T-cell (primary cell): Measurements from ENCODE around the gene KIF4A. TPM values are rescaled to one million over a fixed set of nuclear protein-coding genes. Genes with fewer than 3 reads are reported as not detected.
"Not testable (repeated sequence)": the region's sequence is repeated elsewhere in the genome, so short reads cannot be mapped to it uniquely, and the experiment has no call there.

Experiments used
- ATAC-seq, 4 experiments: fragments of 200-7000 bp in 3 of 4; fragments of 150-1000 bp in 1 of 4; cut with Tn5 transposase; replicated peaks in 1 of 4; 1 replicate in 3 of 4; 2 replicates in 1 of 4; pipeline ENCODE4 v1.10.0; 2021; ENCODE audit warnings: moderate library complexity in 3 of 4, mild to moderate bottlenecking in 2 of 4, moderate number of reproducible peaks in 1 of 4
- CTCF ChIA-PET, 2 donors: fragments of 300-600 bp; sonication (Branson Sonifier 250); formaldehyde crosslinking; loops; one replicate each; lab custom pipeline; 2022; ENCODE audit warnings: antibody characterized with exemption in 2 of 2; lab: Charles Lee
- POLR2A ChIA-PET, 2 donors: fragments of 300-600 bp; sonication (Branson Sonifier 250); formaldehyde crosslinking; loops; one replicate each; lab custom pipeline; 2022; ENCODE audit warnings: antibody characterized with exemption in 2 of 2; lab: Charles Lee
- DNase-seq, 35 experiments: peaks; one replicate each; pipeline versions ENCODE4 v3.0.0 to v3.0.0-alpha.2; 2013 to 2023
- H3K27ac ChIP-seq: one replicate; pipeline ENCODE4 v1.5.1; 2013; ENCODE audit warnings: low read length
- H3K27me3 ChIP-seq, 2 experiments: replicated peaks in 1 of 2; 1 replicate in 1 of 2; 2 replicates in 1 of 2; pipeline versions ENCODE4 v1.6.1 to v1.7.0; 2013; ENCODE audit warnings: low read length in 1 of 2, mixed read lengths in 1 of 2; ENCODE audit not compliant: control insufficient read depth in 2 of 2, insufficient read depth in 2 of 2; ENCODE audit errors: extremely low read depth in 1 of 2
- H3K36me3 ChIP-seq, 2 donors: 1 replicate in 1 of 2; 2 replicates in 1 of 2; pipeline versions ENCODE4 v1.6.1 to v1.7.0; 2013; ENCODE audit warnings: low read length in 1 of 2; ENCODE audit not compliant: control insufficient read depth in 2 of 2, insufficient read depth in 1 of 2; ENCODE audit errors: extremely low read depth in 1 of 2
- H3K4me1 ChIP-seq, 2 experiments: 1 replicate in 1 of 2; 2 replicates in 1 of 2; pipeline versions ENCODE4 v1.6.1 to v1.7.0; 2013; ENCODE audit warnings: low read length in 2 of 2, mixed read lengths in 1 of 2; ENCODE audit not compliant: insufficient read depth in 2 of 2, control insufficient read depth in 1 of 2; ENCODE audit errors: extremely low read depth in 1 of 2
- H3K4me3 ChIP-seq, 2 donors: 1 replicate in 1 of 2; 2 replicates in 1 of 2; pipeline versions ENCODE4 v1.5.1 to v1.7.0; 2013; ENCODE audit warnings: mild to moderate bottlenecking in 2 of 2, low read length in 1 of 2, moderate library complexity in 1 of 2; ENCODE audit not compliant: control insufficient read depth in 1 of 2; ENCODE audit errors: extremely low read depth in 1 of 2
- H3K9me3 ChIP-seq: 2 replicates; pipeline ENCODE4 v1.7.0; 2013
- H3K27ac Mint-ChIP-seq, 2 donors: one replicate each; pipeline ENCODE4 v1.8.0; 2020 to 2021; ENCODE audit warnings: mild to moderate bottlenecking in 2 of 2, mixed read lengths in 2 of 2
- H3K27me3 Mint-ChIP-seq, 2 donors: one replicate each; pipeline ENCODE4 v1.8.0; 2021 to 2022; ENCODE audit warnings: mixed read lengths in 2 of 2
- H3K36me3 Mint-ChIP-seq: one replicate; pipeline ENCODE4 v1.8.0; 2021; ENCODE audit warnings: mixed read lengths
- H3K4me1 Mint-ChIP-seq, 3 donors: one replicate each; pipeline ENCODE4 v1.8.0; 2020 to 2022; ENCODE audit warnings: mixed read lengths in 3 of 3, mild to moderate bottlenecking in 1 of 3
- H3K4me3 Mint-ChIP-seq, 3 donors: one replicate each; pipeline ENCODE4 v1.8.0; 2020 to 2022; ENCODE audit warnings: mild to moderate bottlenecking in 3 of 3, mixed read lengths in 3 of 3, moderate library complexity in 3 of 3
- H3K9me3 Mint-ChIP-seq, 3 donors: one replicate each; pipeline ENCODE4 v1.8.0; 2020 to 2022; ENCODE audit warnings: mixed read lengths in 3 of 3
- WGBS: methylation state at CpG from one replicate; pipeline ENCODE4 v1.1.5; 2013; ENCODE audit warnings: missing lambda C conversion rate; ENCODE audit not compliant: insufficient coverage; 5-methylcytosine and 5-hydroxymethylcytosine counted together
- total RNA-seq, 35 experiments: library from RNA in 6 of 35; stranded (reverse) in 6 of 35; fragments of 120-200 nt in 1 of 35; gene quantifications; one replicate each; pipeline versions ENCODE4 v1.2.1 to v1.2.4 and lab custom pipeline; 2013 to 2026

Gene KIF4A
- total RNA-seq, 5 donors from 2014 or later (not counting 1 experiment from before 2014, with no cell fraction given), result 0.15 to 0.59 (median 0.35) TPM

- CTCF ChIA-PET, result no interaction called here
- WGBS, result 100% methylated on average over 2 of the region's 3 CpGs
- H3K4me3 ChIP-seq, result no peak overlapping the region
- H3K27ac Mint-ChIP-seq, result no peak overlapping the region
- POLR2A ChIA-PET, result no interaction called here
- no peak overlapping the region for H3K4me3 Mint-ChIP-seq
- no peaks in the 10 kb centered on the region for H3K9me3 ChIP-seq
- no peaks in the 10 kb centered on the region for H3K9me3 Mint-ChIP-seq
- no peaks in the 10 kb centered on the region for H3K4me1 Mint-ChIP-seq
- no peaks in the 10 kb centered on the region for H3K36me3 ChIP-seq
- no peak overlapping the region for H3K27ac ChIP-seq
- DNase-seq (no peak), ATAC-seq (no peak)
- peaks cover 0 to 4% of the 10 kb centered on the region in 2 donors for H3K27me3 Mint-ChIP-seq
- H3K36me3 Mint-ChIP-seq, result peaks cover 3% of the 10 kb centered on the region
- no peaks in the 10 kb centered on the region for H3K4me1 ChIP-seq
- H3K27me3 ChIP-seq, result no peaks in the 10 kb centered on the region
These were observed 62.6 kb downstream of the KIF4A start for GRCh38 chrX:70352496-70352895.

DNA sequence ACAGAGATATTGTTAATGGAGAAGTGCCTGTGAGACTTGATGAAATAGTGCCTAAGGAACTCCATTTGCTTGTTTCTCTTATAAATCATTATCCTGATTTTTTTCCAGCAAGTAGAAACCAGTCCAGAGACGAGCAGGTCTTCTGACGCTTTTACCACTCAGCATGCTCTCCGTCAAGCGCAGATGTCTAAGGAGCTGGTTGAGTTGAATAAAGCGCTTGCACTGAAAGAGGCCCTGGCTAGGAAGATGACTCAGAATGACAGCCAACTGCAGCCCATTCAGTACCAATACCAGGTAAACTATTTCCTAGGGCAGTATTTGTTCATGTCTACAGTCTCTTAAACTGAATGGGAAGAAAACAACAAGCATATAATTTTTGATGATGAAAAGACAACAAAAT, 63.6 kb downstream of the KIF4A start:
- peaks cover 3% of the 10 kb centered on the region for H3K36me3 Mint-ChIP-seq
- H3K9me3 Mint-ChIP-seq, result no peaks in the 10 kb centered on the region
- Histone ChIP-seq H3K27ac (no peak overlapping the region), H3K4me1 (no peaks in the 10 kb centered on the region), H3K27me3 (no peaks in the 10 kb centered on the region), H3K36me3 (no peaks in the 10 kb centered on the region), H3K4me3 (no peak overlapping the region), H3K9me3 (no peaks in the 10 kb centered on the region)
- H3K27me3 Mint-ChIP-seq, result peaks cover 0 to 4% of the 10 kb centered on the region in 2 donors
- no peak for DNase-seq
- no CpG with 5 or more reads among the region's 5 CpGs for WGBS
- no peak for ATAC-seq
- H3K4me1 Mint-ChIP-seq, result no peaks in the 10 kb centered on the region
- H3K4me3 Mint-ChIP-seq, result no peak overlapping the region
- CTCF ChIA-PET, result no interaction called here
- POLR2A ChIA-PET, result no interaction called here
- H3K27ac Mint-ChIP-seq, result no peak overlapping the region

DNA sequence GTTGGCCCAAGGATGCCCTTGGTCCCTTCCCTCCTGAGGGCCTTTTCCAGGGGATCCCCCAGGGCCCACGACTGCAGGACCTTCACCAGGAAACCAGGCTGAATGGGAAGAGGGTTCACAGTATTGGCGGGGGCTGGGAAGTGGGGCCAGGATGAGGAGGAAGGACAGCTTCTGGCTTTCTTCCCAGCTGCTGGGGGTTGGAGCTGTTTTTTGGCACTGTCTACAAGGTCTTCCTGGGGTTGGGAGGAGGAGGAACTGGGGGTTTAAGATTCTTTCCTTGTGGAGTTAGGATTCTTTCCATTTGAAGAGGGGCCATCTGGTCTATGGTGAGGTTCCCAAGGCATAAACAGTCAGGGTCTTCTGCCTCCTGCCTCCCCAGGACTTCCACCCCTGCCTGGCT, 64.8 kb downstream of the KIF4A start:
- ATAC-seq, result no peak
- H3K9me3 Mint-ChIP-seq, result no peaks in the 10 kb centered on the region
- no peaks in the 10 kb centered on the region for H3K36me3 ChIP-seq
- peaks cover 3% of the 10 kb centered on the region for H3K36me3 Mint-ChIP-seq
- no peak overlapping the region for H3K4me3 Mint-ChIP-seq
- no peak for DNase-seq
- no peak overlapping the region for H3K4me3 ChIP-seq
- H3K27me3 ChIP-seq, result no peaks in the 10 kb centered on the region
- no peaks in the 10 kb centered on the region for H3K4me1 Mint-ChIP-seq
- H3K27ac ChIP-seq, result no peak overlapping the region
- H3K4me1 ChIP-seq, result no peaks in the 10 kb centered on the region
- WGBS, result 100% methylated on average over 1 of the region's 2 CpGs
- H3K9me3 ChIP-seq, result no peaks in the 10 kb centered on the region
- peaks cover 0 to 4% of the 10 kb centered on the region in 2 donors for H3K27me3 Mint-ChIP-seq
- ChIA-PET POLR2A (no interaction called here), CTCF (no interaction called here)
- H3K27ac Mint-ChIP-seq, result no peak overlapping the region

DNA sequence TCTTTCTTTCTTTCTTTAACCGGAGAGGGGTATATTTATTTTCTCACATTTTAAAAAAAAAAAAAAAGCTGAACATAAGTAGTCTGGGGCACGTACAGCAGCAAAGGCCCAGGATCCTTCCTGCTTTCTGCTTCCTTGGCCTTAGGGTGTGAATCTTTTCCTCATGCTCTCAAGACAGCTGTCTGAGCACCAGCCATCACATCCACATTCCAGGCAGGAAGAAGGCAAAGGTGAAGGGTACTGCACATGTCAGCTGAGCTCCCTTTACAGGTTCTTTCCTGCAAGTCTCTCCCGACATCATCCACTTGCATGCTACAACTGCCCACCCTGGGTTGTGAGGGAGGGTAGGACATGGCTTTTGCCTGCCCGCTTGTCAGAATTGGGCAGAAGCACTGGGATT, 69.6 kb downstream of the KIF4A start:
- Histone ChIP-seq H3K27me3 (no peaks in the 10 kb centered on the region), H3K4me3 (no peak overlapping the region), H3K9me3 (no peaks in the 10 kb centered on the region), H3K4me1 (no peaks in the 10 kb centered on the region), H3K36me3 (no peaks in the 10 kb centered on the region), H3K27ac (no peak overlapping the region)
- ChIA-PET CTCF (interaction anchor here in 1 of 2 donors (0.7 kb wide), 1 partner anchor 1246 kb away, joined by 3 read pairs; no protein-coding TSS in a partner anchor), POLR2A (interaction anchor here in 1 of 2 donors (0.7 kb wide), 1 partner anchor 1988 kb away, joined by 4 read pairs; no protein-coding TSS in a partner anchor)
- no peaks in the 10 kb centered on the region for H3K36me3 Mint-ChIP-seq
- no peaks in the 10 kb centered on the region for H3K4me1 Mint-ChIP-seq
- ATAC-seq (no peak), DNase-seq (no peak)
- no peak overlapping the region for H3K27ac Mint-ChIP-seq
- no CpG with 5 or more reads among the region's 4 CpGs for WGBS
- H3K27me3 Mint-ChIP-seq, result peaks cover 0 to 1% of the 10 kb centered on the region in 2 donors
- no peak overlapping the region for H3K4me3 Mint-ChIP-seq
- H3K9me3 Mint-ChIP-seq, result no peaks in the 10 kb centered on the region

DNA sequence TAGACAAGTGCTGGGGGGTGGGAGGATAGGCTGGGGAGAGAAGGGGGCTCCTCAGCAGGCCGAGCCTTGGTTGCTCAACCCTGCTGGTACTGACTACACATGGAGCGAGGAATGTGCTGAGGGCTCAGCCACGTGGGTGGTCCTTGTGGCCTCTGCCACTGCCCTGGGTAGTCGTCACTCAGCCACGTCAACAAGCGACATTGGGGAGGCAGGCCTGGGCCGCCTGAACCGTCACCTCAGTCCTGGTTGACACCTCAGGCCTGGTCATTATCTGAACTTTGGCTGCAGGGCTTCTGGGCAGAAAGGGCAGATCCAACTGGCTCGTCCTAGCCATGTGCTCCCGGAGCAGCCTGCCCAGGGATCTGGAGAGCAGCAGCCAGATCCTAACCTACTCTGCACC, 70.5 kb downstream of the KIF4A start:
- Histone ChIP-seq H3K27ac (no peak overlapping the region), H3K4me3 (no peak overlapping the region), H3K27me3 (no peaks in the 10 kb centered on the region), H3K9me3 (no peaks in the 10 kb centered on the region), H3K4me1 (no peaks in the 10 kb centered on the region), H3K36me3 (no peaks in the 10 kb centered on the region)
- ATAC-seq, result no peak
- 100% methylated on average over 5 of the region's 10 CpGs for WGBS
- no peak overlapping the region for H3K27ac Mint-ChIP-seq
- H3K4me1 Mint-ChIP-seq, result no peaks in the 10 kb centered on the region
- DNase-seq, result no peak
- no peaks in the 10 kb centered on the region for H3K9me3 Mint-ChIP-seq
- POLR2A ChIA-PET, result no interaction called here
- CTCF ChIA-PET, result no interaction called here
- H3K4me3 Mint-ChIP-seq, result no peak overlapping the region
- H3K27me3 Mint-ChIP-seq, result no peaks in the 10 kb centered on the region
- no peaks in the 10 kb centered on the region for H3K36me3 Mint-ChIP-seq

GRCh38 chrX:70368731-70369130, 78.8 kb downstream of the KIF4A start:
- H3K4me1 Mint-ChIP-seq, H3K4me1 ChIP-seq, CTCF ChIA-PET, H3K4me3 ChIP-seq, POLR2A ChIA-PET, H3K27me3 Mint-ChIP-seq, DNase-seq, H3K36me3 ChIP-seq, H3K27ac ChIP-seq, H3K36me3 Mint-ChIP-seq, H3K9me3 Mint-ChIP-seq, H3K9me3 ChIP-seq, H3K27ac Mint-ChIP-seq, H3K27me3 ChIP-seq, H3K4me3 Mint-ChIP-seq, ATAC-seq: not testable (repeated sequence)
- WGBS, result 100% methylated on average over 4 of the region's 7 CpGs

DNA sequence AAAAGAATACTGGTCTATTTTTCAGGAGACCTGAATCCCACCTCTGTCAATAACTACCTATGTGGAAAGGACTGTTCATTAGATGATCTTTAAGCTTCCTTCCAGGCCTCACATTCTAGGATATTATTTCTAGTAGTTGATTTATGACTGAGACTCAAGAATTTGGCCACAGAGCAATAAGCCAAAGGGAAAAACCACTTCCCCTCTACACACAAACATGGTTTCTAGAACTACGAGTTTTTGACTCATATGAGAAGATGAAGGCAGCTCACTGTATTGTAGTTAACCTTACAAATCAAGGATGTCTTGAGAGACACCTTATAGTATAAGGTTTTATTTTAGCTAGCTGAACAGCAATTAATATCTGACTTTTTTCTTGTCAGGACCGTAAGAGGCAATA, 96.3 kb downstream of the KIF4A start:
- Mint-ChIP-seq H3K27ac (no peak overlapping the region), H3K27me3 (no peaks in the 10 kb centered on the region), H3K4me3 (no peak overlapping the region), H3K4me1 (peaks cover 0 to 4% (median 2%) of the 10 kb centered on the region in 3 donors), H3K36me3 (no peaks in the 10 kb centered on the region), H3K9me3 (peaks cover 0 to 3% (median 0%) of the 10 kb centered on the region in 3 donors)
- no peak for DNase-seq
- H3K27ac ChIP-seq, result no peak overlapping the region
- no peak for ATAC-seq
- ChIA-PET CTCF (interaction anchor here in 1 of 2 donors (0.6 kb wide), 1 partner anchor 50 kb away, joined by 3 read pairs; no protein-coding TSS in a partner anchor), POLR2A (no interaction called here)
- no CpG with 5 or more reads among the region's 2 CpGs for WGBS
- H3K36me3 ChIP-seq, result no peaks in the 10 kb centered on the region
- H3K4me1 ChIP-seq, result no peaks in the 10 kb centered on the region
- no peaks in the 10 kb centered on the region for H3K27me3 ChIP-seq
- no peaks in the 10 kb centered on the region for H3K9me3 ChIP-seq
- no peak overlapping the region for H3K4me3 ChIP-seq
